ENCODE measurements around the gene DTX1.

DTX1 gene

GRCh38 chr12:113058553-113058952 lies 2.0 kb downstream of the DTX1 start:
- no peaks in the 10 kb centered on the region for H3K27me3 ChIP-seq (ENCODE audit: insufficient read depth, low read depth)
- H3K4me1 ChIP-seq (ENCODE audit: low read depth, poor library complexity, severe bottlenecking): no peaks in the 10 kb centered on the region
- H4K20me1 ChIP-seq (ENCODE audit: insufficient read depth): no peaks in the 10 kb centered on the region
- H3K9ac ChIP-seq: no peak overlapping the region
- no peaks in the 10 kb centered on the region for H3K36me3 ChIP-seq (ENCODE audit: insufficient read depth)
- no peak overlapping the region for H2AFZ ChIP-seq (ENCODE audit: low read depth)
- H3K27ac ChIP-seq: no peak overlapping the region
- TF ChIP-seq CTCF (conservative IDR thresholded peaks at IDR 0.05; ENCODE audit: low read depth, low read length): no peak
- no peaks in the 10 kb centered on the region for H3K79me2 ChIP-seq (ENCODE audit: insufficient read depth, low read depth)
- H3K4me2 ChIP-seq: no peak overlapping the region
- H3K4me3 ChIP-seq (IDR thresholded peaks at IDR 0.05; ENCODE audit: insufficient read depth, low read depth, low read length): no peak overlapping the region

GRCh38 chr12:113059071-113059595 lies 2.6 kb downstream of the DTX1 start:
- no peaks in the 10 kb centered on the region for H3K79me2 ChIP-seq (ENCODE audit: insufficient read depth, low read depth)
- no peaks in the 10 kb centered on the region for H4K20me1 ChIP-seq (ENCODE audit: insufficient read depth)
- H3K4me1 ChIP-seq (ENCODE audit: low read depth, poor library complexity, severe bottlenecking): no peaks in the 10 kb centered on the region
- H2AFZ ChIP-seq (ENCODE audit: low read depth): no peak overlapping the region
- H3K9ac ChIP-seq: no peak overlapping the region
- H3K4me2 ChIP-seq: no peak overlapping the region
- H3K36me3 ChIP-seq (ENCODE audit: insufficient read depth): no peaks in the 10 kb centered on the region
- no peak overlapping the region for H3K27ac ChIP-seq
- no peaks in the 10 kb centered on the region for H3K27me3 ChIP-seq (ENCODE audit: insufficient read depth, low read depth)
- no peak overlapping the region for H3K4me3 ChIP-seq (IDR thresholded peaks at IDR 0.05; ENCODE audit: insufficient read depth, low read depth, low read length)
- no peak for TF ChIP-seq CTCF (conservative IDR thresholded peaks at IDR 0.05; ENCODE audit: low read depth, low read length)

- no peak overlapping the region for H3K4me3 ChIP-seq (IDR thresholded peaks at IDR 0.05; ENCODE audit: insufficient read depth, low read depth, low read length)
- no peaks in the 10 kb centered on the region for H4K20me1 ChIP-seq (ENCODE audit: insufficient read depth)
- H3K4me2 ChIP-seq: no peak overlapping the region
- no peak overlapping the region for H2AFZ ChIP-seq (ENCODE audit: low read depth)
- TF ChIP-seq CTCF (conservative IDR thresholded peaks at IDR 0.05; ENCODE audit: low read depth, low read length): no peak
- H3K9ac ChIP-seq: no peak overlapping the region
- H3K4me1 ChIP-seq (ENCODE audit: low read depth, poor library complexity, severe bottlenecking): no peaks in the 10 kb centered on the region
- no peak overlapping the region for H3K27ac ChIP-seq
- no peaks in the 10 kb centered on the region for H3K79me2 ChIP-seq (ENCODE audit: insufficient read depth, low read depth)
- H3K36me3 ChIP-seq (ENCODE audit: insufficient read depth): no peaks in the 10 kb centered on the region
- H3K27me3 ChIP-seq (ENCODE audit: insufficient read depth, low read depth): no peaks in the 10 kb centered on the region
Measured at GRCh38 chr12:113060336-113060960, 3.9 kb downstream of the DTX1 start.

GRCh38 chr12:113061061-113061694 lies 4.6 kb downstream of the DTX1 start:
- Histone ChIP-seq H3K4me3 (IDR thresholded peaks at IDR 0.05; ENCODE audit: insufficient read depth, low read depth, low read length) (no peak overlapping the region), H4K20me1 (ENCODE audit: insufficient read depth) (no peaks in the 10 kb centered on the region), H3K79me2 (ENCODE audit: insufficient read depth, low read depth) (no peaks in the 10 kb centered on the region), H3K9ac (no peak overlapping the region), H2AFZ (ENCODE audit: low read depth) (no peak overlapping the region), H3K4me1 (ENCODE audit: low read depth, poor library complexity, severe bottlenecking) (no peaks in the 10 kb centered on the region), H3K27me3 (ENCODE audit: insufficient read depth, low read depth) (no peaks in the 10 kb centered on the region), H3K27ac (no peak overlapping the region), H3K4me2 (no peak overlapping the region), H3K36me3 (ENCODE audit: insufficient read depth) (no peaks in the 10 kb centered on the region)
- TF ChIP-seq CTCF (conservative IDR thresholded peaks at IDR 0.05; ENCODE audit: low read depth, low read length): no peak
